ENCODE measurements around the gene RBX1.

The RBX1 gene

DNA sequence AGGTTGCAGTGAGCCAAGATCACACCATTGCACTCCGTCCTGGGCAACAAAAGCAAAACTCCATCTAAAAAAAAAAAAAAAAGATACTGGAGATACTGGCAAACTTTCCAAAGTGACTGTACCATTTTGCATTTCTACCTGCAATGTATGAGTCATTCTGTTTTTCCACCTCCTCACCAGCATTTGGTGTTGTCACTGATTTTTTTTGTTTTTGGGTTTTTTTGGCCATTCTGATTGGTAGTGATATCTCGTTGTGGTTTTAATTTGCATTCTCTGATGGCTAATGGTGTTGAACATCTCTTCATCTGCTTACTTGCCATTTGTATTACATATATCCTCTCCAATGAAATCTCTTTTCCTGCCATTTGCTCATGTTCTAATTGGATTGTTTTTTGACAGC is 12.0 kb upstream of the RBX1 start:
- Histone ChIP-seq H3K9me3 (ENCODE audit: control insufficient read depth in 2 of 2, low read length in 2 of 2) (no peaks in the 10 kb centered on the region), H3K9ac (ENCODE audit: low read length in 2 of 2) (no peak overlapping the region), H3K4me3 (ENCODE audit: low read length in 2 of 2) (no peak overlapping the region), H3K36me3 (ENCODE audit: control insufficient read depth in 2 of 2, insufficient read depth in 2 of 2, low read length in 2 of 2) (no peaks in the 10 kb centered on the region), H3K4me1 (ENCODE audit: control insufficient read depth, insufficient read depth, low read length) (no peaks in the 10 kb centered on the region), H3K27me3 (ENCODE audit: control insufficient read depth in 1 of 2, insufficient read depth in 2 of 2, low read length in 2 of 2) (no peaks in the 10 kb centered on the region), H3K27ac (ENCODE audit: low read length) (no peak overlapping the region)

- H3K9ac ChIP-seq (ENCODE audit: low read length in 2 of 2): peak overlapping the region; percentile 90
- peaks cover 17% of the 10 kb centered on the region for H3K4me1 ChIP-seq (ENCODE audit: control insufficient read depth, insufficient read depth, low read length)
- no peaks in the 10 kb centered on the region for H3K9me3 ChIP-seq (ENCODE audit: control insufficient read depth in 2 of 2, low read length in 2 of 2)
- H3K36me3 ChIP-seq (ENCODE audit: control insufficient read depth in 2 of 2, insufficient read depth in 2 of 2, low read length in 2 of 2): peaks cover 3 to 12% of the 10 kb centered on the region in 2 donors
- H3K27ac ChIP-seq (ENCODE audit: low read length): peak overlapping the region; percentile 89
- H3K4me3 ChIP-seq (ENCODE audit: low read length in 2 of 2): peak overlapping the region; percentile 85 to 93
- H3K27me3 ChIP-seq (ENCODE audit: control insufficient read depth in 1 of 2, insufficient read depth in 2 of 2, low read length in 2 of 2): no peaks in the 10 kb centered on the region
Observed at GRCh38 chr22:40951795-40952605, 822 bp downstream of the RBX1 start.

- Histone ChIP-seq H3K4me3 (ENCODE audit: low read length in 2 of 2) (no peak overlapping the region), H3K27me3 (ENCODE audit: control insufficient read depth in 1 of 2, insufficient read depth in 2 of 2, low read length in 2 of 2) (no peaks in the 10 kb centered on the region), H3K27ac (ENCODE audit: low read length) (no peak overlapping the region), H3K4me1 (ENCODE audit: control insufficient read depth, insufficient read depth, low read length) (peaks cover 17% of the 10 kb centered on the region), H3K36me3 (ENCODE audit: control insufficient read depth in 2 of 2, insufficient read depth in 2 of 2, low read length in 2 of 2) (peaks cover 3 to 12% of the 10 kb centered on the region in 2 donors), H3K9me3 (ENCODE audit: control insufficient read depth in 2 of 2, low read length in 2 of 2) (no peaks in the 10 kb centered on the region), H3K9ac (ENCODE audit: low read length in 2 of 2) (no peak overlapping the region)
Observed at GRCh38 chr22:40953471-40953870, 2.3 kb downstream of the RBX1 start.

- peaks cover 17% of the 10 kb centered on the region for H3K4me1 ChIP-seq (ENCODE audit: control insufficient read depth, insufficient read depth, low read length)
- no peak overlapping the region for H3K27ac ChIP-seq (ENCODE audit: low read length)
- H3K27me3 ChIP-seq (ENCODE audit: control insufficient read depth in 1 of 2, insufficient read depth in 2 of 2, low read length in 2 of 2): no peaks in the 10 kb centered on the region
- H3K9ac ChIP-seq (ENCODE audit: low read length in 2 of 2): no peak overlapping the region
- H3K36me3 ChIP-seq (ENCODE audit: control insufficient read depth in 2 of 2, insufficient read depth in 2 of 2, low read length in 2 of 2): peaks cover 3 to 12% of the 10 kb centered on the region in 2 donors
- no peaks in the 10 kb centered on the region for H3K9me3 ChIP-seq (ENCODE audit: control insufficient read depth in 2 of 2, low read length in 2 of 2)
- no peak overlapping the region for H3K4me3 ChIP-seq (ENCODE audit: low read length in 2 of 2)
Observed at GRCh38 chr22:40954113-40954512, 2.9 kb downstream of the RBX1 start.

- no peaks in the 10 kb centered on the region for H3K9me3 ChIP-seq (ENCODE audit: control insufficient read depth in 2 of 2, low read length in 2 of 2)
- H3K9ac ChIP-seq (ENCODE audit: low read length in 2 of 2): no peak overlapping the region
- H3K4me3 ChIP-seq (ENCODE audit: low read length in 2 of 2): no peak overlapping the region
- no peak overlapping the region for H3K27ac ChIP-seq (ENCODE audit: low read length)
- H3K27me3 ChIP-seq (ENCODE audit: control insufficient read depth in 1 of 2, insufficient read depth in 2 of 2, low read length in 2 of 2): no peaks in the 10 kb centered on the region
- peaks cover 3 to 12% of the 10 kb centered on the region in 2 donors for H3K36me3 ChIP-seq (ENCODE audit: control insufficient read depth in 2 of 2, insufficient read depth in 2 of 2, low read length in 2 of 2)
- peaks cover 12% of the 10 kb centered on the region for H3K4me1 ChIP-seq (ENCODE audit: control insufficient read depth, insufficient read depth, low read length)
Observed at GRCh38 chr22:40955571-40955970, 4.4 kb downstream of the RBX1 start.

- peaks cover 3 to 12% of the 10 kb centered on the region in 2 donors for H3K36me3 ChIP-seq (ENCODE audit: control insufficient read depth in 2 of 2, insufficient read depth in 2 of 2, low read length in 2 of 2)
- H3K4me1 ChIP-seq (ENCODE audit: control insufficient read depth, insufficient read depth, low read length): peaks cover 5% of the 10 kb centered on the region
- no peaks in the 10 kb centered on the region for H3K27me3 ChIP-seq (ENCODE audit: control insufficient read depth in 1 of 2, insufficient read depth in 2 of 2, low read length in 2 of 2)
- no peaks in the 10 kb centered on the region for H3K9me3 ChIP-seq (ENCODE audit: control insufficient read depth in 2 of 2, low read length in 2 of 2)
- H3K27ac ChIP-seq (ENCODE audit: low read length): no peak overlapping the region
- no peak overlapping the region for H3K4me3 ChIP-seq (ENCODE audit: low read length in 2 of 2)
- no peak overlapping the region for H3K9ac ChIP-seq (ENCODE audit: low read length in 2 of 2)
Observed at GRCh38 chr22:40957601-40958000, 6.4 kb downstream of the RBX1 start.

- Histone ChIP-seq H3K9ac (ENCODE audit: low read length in 2 of 2) (no peak overlapping the region), H3K36me3 (ENCODE audit: control insufficient read depth in 2 of 2, insufficient read depth in 2 of 2, low read length in 2 of 2) (peaks cover 3 to 12% of the 10 kb centered on the region in 2 donors), H3K4me3 (ENCODE audit: low read length in 2 of 2) (no peak overlapping the region), H3K4me1 (ENCODE audit: control insufficient read depth, insufficient read depth, low read length) (peaks cover 3% of the 10 kb centered on the region), H3K27me3 (ENCODE audit: control insufficient read depth in 1 of 2, insufficient read depth in 2 of 2, low read length in 2 of 2) (no peaks in the 10 kb centered on the region), H3K27ac (ENCODE audit: low read length) (no peak overlapping the region), H3K9me3 (ENCODE audit: control insufficient read depth in 2 of 2, low read length in 2 of 2) (no peaks in the 10 kb centered on the region)
Observed at GRCh38 chr22:40958299-40958698, 7.1 kb downstream of the RBX1 start.

GRCh38 chr22:40960145-40960544 is 9.0 kb downstream of the RBX1 start:
- H3K27me3 ChIP-seq (ENCODE audit: control insufficient read depth in 1 of 2, insufficient read depth in 2 of 2, low read length in 2 of 2): no peaks in the 10 kb centered on the region
- H3K27ac ChIP-seq (ENCODE audit: low read length): no peak overlapping the region
- H3K9me3 ChIP-seq (ENCODE audit: control insufficient read depth in 2 of 2, low read length in 2 of 2): no peaks in the 10 kb centered on the region
- peaks cover 13 to 16% of the 10 kb centered on the region in 2 donors for H3K36me3 ChIP-seq (ENCODE audit: control insufficient read depth in 2 of 2, insufficient read depth in 2 of 2, low read length in 2 of 2)
- H3K4me1 ChIP-seq (ENCODE audit: control insufficient read depth, insufficient read depth, low read length): no peaks in the 10 kb centered on the region
- no peak overlapping the region for H3K9ac ChIP-seq (ENCODE audit: low read length in 2 of 2)
- no peak overlapping the region for H3K4me3 ChIP-seq (ENCODE audit: low read length in 2 of 2)

DNA sequence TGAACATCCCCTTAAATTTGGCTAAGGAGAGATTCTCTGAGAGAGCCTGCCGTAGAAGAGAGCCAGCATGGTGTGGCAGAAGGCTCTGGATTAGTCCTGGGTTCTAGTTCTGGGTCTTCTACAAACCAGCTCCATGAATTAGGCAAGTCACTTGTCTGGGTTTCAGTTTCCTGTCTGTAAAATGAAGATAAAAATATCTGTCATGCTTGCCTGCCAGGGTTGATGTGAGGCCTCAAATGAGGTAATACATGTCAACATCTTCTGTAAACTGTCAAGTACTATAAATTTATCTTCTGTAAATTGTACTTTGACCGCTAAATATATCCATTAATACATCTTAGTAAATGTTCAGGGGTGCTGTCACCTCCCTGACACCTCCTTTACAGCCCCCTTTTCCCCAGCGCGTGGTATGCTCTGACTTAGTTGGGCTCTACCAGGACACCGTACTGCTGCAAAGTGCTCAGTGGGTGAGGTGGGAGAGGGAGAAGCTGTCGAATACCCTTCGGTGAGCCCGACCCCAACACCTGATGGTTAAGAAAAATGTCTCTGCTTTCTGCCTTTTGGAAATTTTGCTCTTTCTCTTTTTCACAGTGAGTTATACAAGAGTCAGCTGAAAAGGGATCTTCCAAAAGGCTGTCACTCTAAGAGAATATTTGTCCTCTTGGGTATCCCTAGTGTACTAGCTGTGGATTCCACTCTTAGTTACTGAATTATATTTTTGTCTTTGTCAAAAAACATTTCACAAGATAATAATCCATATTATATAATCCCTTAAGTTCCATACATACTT is 15.0 kb downstream of the RBX1 start:
- H3K9me3 ChIP-seq (ENCODE audit: control insufficient read depth in 2 of 2, low read length in 2 of 2): no peaks in the 10 kb centered on the region
- no peaks in the 10 kb centered on the region for H3K4me1 ChIP-seq (ENCODE audit: control insufficient read depth, insufficient read depth, low read length)
- no peaks in the 10 kb centered on the region for H3K27me3 ChIP-seq (ENCODE audit: control insufficient read depth in 1 of 2, insufficient read depth in 2 of 2, low read length in 2 of 2)
- peaks cover 25 to 45% of the 10 kb centered on the region in 2 donors for H3K36me3 ChIP-seq (ENCODE audit: control insufficient read depth in 2 of 2, insufficient read depth in 2 of 2, low read length in 2 of 2)
- no peak overlapping the region for H3K4me3 ChIP-seq (ENCODE audit: low read length in 2 of 2)
- H3K9ac ChIP-seq (ENCODE audit: low read length in 2 of 2): no peak overlapping the region
- no peak overlapping the region for H3K27ac ChIP-seq (ENCODE audit: low read length)

DNA sequence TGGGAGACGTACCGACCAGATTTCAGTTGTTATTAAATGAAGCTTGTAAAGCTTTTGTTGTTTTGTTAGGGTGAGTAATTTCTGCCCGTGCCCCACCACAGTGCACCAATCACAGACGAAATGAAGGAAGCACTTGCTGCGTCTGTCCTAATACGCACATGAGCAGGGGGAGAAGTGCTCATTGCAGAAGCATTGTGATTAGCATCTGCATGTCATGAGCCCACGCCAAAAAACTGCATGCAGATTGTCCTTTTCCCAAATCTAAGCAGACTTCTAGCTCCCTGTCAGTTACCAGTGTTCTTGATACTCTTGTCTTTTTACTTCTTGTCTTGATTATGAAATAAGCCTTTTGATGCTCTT is 15.5 kb downstream of the RBX1 start:
- Histone ChIP-seq H3K4me3 (ENCODE audit: low read length in 2 of 2) (no peak overlapping the region), H3K9ac (ENCODE audit: low read length in 2 of 2) (no peak overlapping the region), H3K9me3 (ENCODE audit: control insufficient read depth in 2 of 2, low read length in 2 of 2) (no peaks in the 10 kb centered on the region), H3K4me1 (ENCODE audit: control insufficient read depth, insufficient read depth, low read length) (no peaks in the 10 kb centered on the region), H3K27ac (ENCODE audit: low read length) (no peak overlapping the region), H3K36me3 (ENCODE audit: control insufficient read depth in 2 of 2, insufficient read depth in 2 of 2, low read length in 2 of 2) (peaks cover 26 to 45% of the 10 kb centered on the region in 2 donors), H3K27me3 (ENCODE audit: control insufficient read depth in 1 of 2, insufficient read depth in 2 of 2, low read length in 2 of 2) (no peaks in the 10 kb centered on the region)
